OCI-LY3 (cell line): ENCODE results near the gene SPATA6L.

Experiments
- CTCF ChIP-seq: fragments of 200-600, 300-600 bp; sonication (generic); IDR thresholded peaks from 2 replicates; pipeline ENCODE4 v1.5.1; 2014; ENCODE audit warnings: antibody characterized with exemption, low read length, low read depth
- EZH2phosphoT487 ChIP-seq: fragments of 200-600 bp; shearing (Covaris generic); IDR thresholded peaks from 2 replicates; pipeline ENCODE4 v1.6.1; 2018; ENCODE audit warnings: antibody characterized with exemption, mixed run types, low read depth

- TF ChIP-seq CTCF (no peak), EZH2phosphoT487 (no peak)
Observed at GRCh38 chr9:4680750-4681149, 14.5 kb upstream of the SPATA6L start.
